ENCODE results near the gene CFAP298. TPM values are rescaled to one million over a fixed set of nuclear protein-coding genes. Genes with fewer than 3 reads are reported as not detected.

Gene CFAP298
- total RNA-seq, 1 donor from 2014 or later: 52.0 TPM

DNA sequence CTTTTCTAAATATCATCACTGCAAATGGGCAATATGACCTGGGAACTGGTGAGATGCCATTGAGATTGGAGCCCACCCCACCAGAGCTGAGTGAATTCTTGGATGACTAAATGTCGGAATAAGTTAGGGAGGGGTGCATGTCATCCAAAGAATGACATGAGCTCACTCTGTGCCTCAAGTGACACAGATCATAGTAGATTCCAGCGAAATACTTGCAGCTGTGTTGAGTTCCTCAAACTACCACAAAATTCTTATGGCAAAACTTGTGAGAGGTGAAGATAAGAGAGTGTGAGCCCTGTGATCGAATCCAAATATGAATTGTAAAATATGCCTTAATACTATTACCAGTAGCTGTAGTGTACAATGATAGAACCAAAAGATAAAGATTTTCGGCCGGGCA is 24.5 kb downstream of the CFAP298 start:
- no peaks in the 10 kb centered on the region for H3K27me3 ChIP-seq
- no peak overlapping the region for H3K4me3 ChIP-seq
- no peaks in the 10 kb centered on the region for H3F3A ChIP-seq (ENCODE audit: low read depth)
- no peaks in the 10 kb centered on the region for H3K36me3 ChIP-seq
- H3K36me3 Mint-ChIP-seq: no peaks in the 10 kb centered on the region
- no peaks in the 10 kb centered on the region for H4K20me1 ChIP-seq (ENCODE audit: low read depth)
- TF ChIP-seq, protein P1, sequence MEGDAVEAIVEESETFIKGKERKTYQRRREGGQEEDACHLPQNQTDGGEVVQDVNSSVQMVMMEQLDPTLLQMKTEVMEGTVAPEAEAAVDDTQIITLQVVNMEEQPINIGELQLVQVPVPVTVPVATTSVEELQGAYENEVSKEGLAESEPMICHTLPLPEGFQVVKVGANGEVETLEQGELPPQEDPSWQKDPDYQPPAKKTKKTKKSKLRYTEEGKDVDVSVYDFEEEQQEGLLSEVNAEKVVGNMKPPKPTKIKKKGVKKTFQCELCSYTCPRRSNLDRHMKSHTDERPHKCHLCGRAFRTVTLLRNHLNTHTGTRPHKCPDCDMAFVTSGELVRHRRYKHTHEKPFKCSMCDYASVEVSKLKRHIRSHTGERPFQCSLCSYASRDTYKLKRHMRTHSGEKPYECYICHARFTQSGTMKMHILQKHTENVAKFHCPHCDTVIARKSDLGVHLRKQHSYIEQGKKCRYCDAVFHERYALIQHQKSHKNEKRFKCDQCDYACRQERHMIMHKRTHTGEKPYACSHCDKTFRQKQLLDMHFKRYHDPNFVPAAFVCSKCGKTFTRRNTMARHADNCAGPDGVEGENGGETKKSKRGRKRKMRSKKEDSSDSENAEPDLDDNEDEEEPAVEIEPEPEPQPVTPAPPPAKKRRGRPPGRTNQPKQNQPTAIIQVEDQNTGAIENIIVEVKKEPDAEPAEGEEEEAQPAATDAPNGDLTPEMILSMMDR (IDR thresholded peaks at IDR 0.05): no peak
- no peak for TF ChIP-seq EZH2 (IDR thresholded peaks at IDR 0.05)
- TF ChIP-seq EZH2phosphoT487 (IDR thresholded peaks at IDR 0.05): no peak
- no peaks in the 10 kb centered on the region for H3K79me2 ChIP-seq (ENCODE audit: low read depth)
- DNase-seq (ENCODE audit: low spot score): no peak
- no peak overlapping the region for H3K9ac ChIP-seq
- no peak overlapping the region for H3K27ac ChIP-seq
- H3K4me1 Mint-ChIP-seq: no peaks in the 10 kb centered on the region
- no peaks in the 10 kb centered on the region for H3K9me3 ChIP-seq (ENCODE audit: low read depth)
- no peaks in the 10 kb centered on the region for H3K9me3 Mint-ChIP-seq
- H3K4me1 ChIP-seq: no peaks in the 10 kb centered on the region
- H3K4me2 ChIP-seq: no peak overlapping the region
- H2AFZ ChIP-seq (replicated peaks): no peak overlapping the region
- H3K27me3 Mint-ChIP-seq (ENCODE audit: insufficient read depth, low read depth): peaks cover 3% of the 10 kb centered on the region
- H3K4me3 Mint-ChIP-seq: no peak overlapping the region
- no peak overlapping the region for H3K27ac Mint-ChIP-seq

DNA sequence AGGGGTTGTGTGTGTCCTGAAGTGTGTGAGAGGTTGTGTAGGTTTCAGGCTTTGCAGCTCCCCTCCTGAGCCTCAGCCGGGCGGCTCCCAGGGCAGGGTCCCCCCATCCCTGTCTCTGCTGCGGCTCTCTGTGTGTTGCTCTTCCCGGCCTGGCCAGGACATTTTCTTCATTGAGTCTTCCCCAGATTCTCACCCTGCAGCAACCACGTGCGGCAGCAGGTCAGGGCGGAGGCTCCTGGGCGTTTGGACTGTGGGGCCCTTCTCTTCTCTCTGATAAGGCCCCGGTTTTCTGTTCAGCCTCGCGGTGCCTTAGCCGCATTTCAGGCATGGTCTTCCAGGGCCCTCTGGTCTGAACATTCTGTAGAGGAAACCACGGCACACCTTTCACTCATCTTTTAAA is 25.1 kb downstream of the CFAP298 start:
- Mint-ChIP-seq H3K9me3 (no peaks in the 10 kb centered on the region), H3K36me3 (no peaks in the 10 kb centered on the region)

DNA sequence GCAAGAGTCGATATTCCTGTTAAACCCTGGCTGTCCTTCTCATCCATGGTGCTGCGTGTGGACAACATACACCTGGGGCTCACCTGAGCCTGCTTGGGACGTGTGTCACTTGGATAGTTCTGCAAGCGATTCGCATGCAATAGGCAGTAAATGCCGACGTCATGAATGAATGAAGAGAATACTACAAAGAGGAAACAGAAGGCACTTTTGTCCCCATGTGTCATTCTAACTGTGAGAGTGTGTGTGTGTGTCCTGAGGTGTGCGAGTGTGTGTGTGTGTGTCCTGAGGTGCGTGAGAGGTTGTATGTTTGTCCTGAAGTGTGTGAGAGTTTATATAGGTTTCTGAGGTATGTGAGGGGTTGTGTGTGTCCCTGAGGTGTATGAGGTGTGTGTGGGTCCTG is 26.2 kb downstream of the CFAP298 start:
- H4K20me1 ChIP-seq (ENCODE audit: low read depth): no peaks in the 10 kb centered on the region
- Mint-ChIP-seq H3K36me3 (no peaks in the 10 kb centered on the region), H3K4me1 (no peaks in the 10 kb centered on the region), H3K27ac (no peak overlapping the region), H3K9me3 (no peaks in the 10 kb centered on the region), H3K4me3 (no peak overlapping the region), H3K27me3 (ENCODE audit: insufficient read depth, low read depth) (peaks cover 3% of the 10 kb centered on the region)
- DNase-seq (ENCODE audit: low spot score): no peak
- no peak overlapping the region for H3K4me2 ChIP-seq
- no peaks in the 10 kb centered on the region for H3K36me3 ChIP-seq
- TF ChIP-seq EZH2phosphoT487 (IDR thresholded peaks at IDR 0.05) (no peak), EZH2 (IDR thresholded peaks at IDR 0.05) (no peak)
- TF ChIP-seq, protein P1 (IDR thresholded peaks at IDR 0.05): no peak
- no peaks in the 10 kb centered on the region for H3K4me1 ChIP-seq
- no peak overlapping the region for H3K4me3 ChIP-seq
- H3K27ac ChIP-seq: no peak overlapping the region
- no peak overlapping the region for H3K9ac ChIP-seq
- H3F3A ChIP-seq (ENCODE audit: low read depth): no peaks in the 10 kb centered on the region
- no peaks in the 10 kb centered on the region for H3K79me2 ChIP-seq (ENCODE audit: low read depth)
- no peaks in the 10 kb centered on the region for H3K27me3 ChIP-seq
- H3K9me3 ChIP-seq (ENCODE audit: low read depth): no peaks in the 10 kb centered on the region
- no peak overlapping the region for H2AFZ ChIP-seq (replicated peaks)

More for the DNA sequence above, 25.1 kb downstream of the CFAP298 start:
- H3K4me1 Mint-ChIP-seq: no peaks in the 10 kb centered on the region
- no peaks in the 10 kb centered on the region for H3K27me3 ChIP-seq
- H3K27ac Mint-ChIP-seq: no peak overlapping the region
- DNase-seq (ENCODE audit: low spot score): no peak
- H3K27me3 Mint-ChIP-seq (ENCODE audit: insufficient read depth, low read depth): peaks cover 3% of the 10 kb centered on the region
- H3K79me2 ChIP-seq (ENCODE audit: low read depth): no peaks in the 10 kb centered on the region
- no peak overlapping the region for H3K27ac ChIP-seq
- no peak overlapping the region for H3K4me3 Mint-ChIP-seq
- H4K20me1 ChIP-seq (ENCODE audit: low read depth): no peaks in the 10 kb centered on the region
- no peaks in the 10 kb centered on the region for H3K4me1 ChIP-seq
- no peaks in the 10 kb centered on the region for H3K36me3 ChIP-seq
- TF ChIP-seq EZH2phosphoT487 (IDR thresholded peaks at IDR 0.05) (no peak), EZH2 (IDR thresholded peaks at IDR 0.05) (no peak)
- TF ChIP-seq, protein P1 (IDR thresholded peaks at IDR 0.05): no peak
- H3K4me2 ChIP-seq: no peak overlapping the region
- no peak overlapping the region for H3K4me3 ChIP-seq
- no peak overlapping the region for H3K9ac ChIP-seq
- no peak overlapping the region for H2AFZ ChIP-seq (replicated peaks)
- no peaks in the 10 kb centered on the region for H3K9me3 ChIP-seq (ENCODE audit: low read depth)
- H3F3A ChIP-seq (ENCODE audit: low read depth): no peaks in the 10 kb centered on the region

Data from neural progenitor cell (in vitro differentiated cells).